Left renal pelvis (tissue), 4 donors: ENCODE measurements around the gene TMSB10. TPM values are rescaled to one million over a fixed set of nuclear protein-coding genes. Genes with fewer than 3 reads are reported as not detected.
"Not testable (repeated sequence)": the region's sequence is repeated elsewhere in the genome, so short reads cannot be mapped to it uniquely, and the experiment has no call there.

ENCODE experiments used
- DNase-seq, 4 donors: peaks; one replicate each; pipeline ENCODE4 v3.0.0-alpha.2; 2013; ENCODE audit warnings: low read depth in 4 of 4, low spot score in 3 of 4
- polyA plus RNA-seq, 4 donors: library from polyadenylated mRNA; unstranded; fragments of 120-200 nt; gene quantifications; one replicate each; pipeline ENCODE4 v1.2.1, GENCODE V29; 2013; ENCODE audit not compliant: insufficient read length in 4 of 4

Gene TMSB10
- polyA plus RNA-seq, 4 donors, result 1,416 to 1,653 (median 1,568) TPM

GRCh38 chr2:84925724-84926376 lies 20.4 kb downstream of the TMSB10 start:
- peak; percentile 78 to 84 (median 82) for DNase-seq

GRCh38 chr2:84927275-84927627 lies 21.8 kb downstream of the TMSB10 start:
- DNase-seq, result no peak

- DNase-seq, result no peak
These were observed 25.9 kb downstream of the TMSB10 start for GRCh38 chr2:84931384-84931821.

- no peak for DNase-seq
These were observed 32.9 kb downstream of the TMSB10 start for GRCh38 chr2:84938194-84938879.

- DNase-seq, result no peak
These were observed 34.1 kb downstream of the TMSB10 start for GRCh38 chr2:84939426-84940087.

GRCh38 chr2:84940088-84940470 lies 34.6 kb downstream of the TMSB10 start:
- no peak for DNase-seq

- no peak for DNase-seq
These were observed 35.5 kb downstream of the TMSB10 start for GRCh38 chr2:84940831-84941412.

GRCh38 chr2:84942166-84942565 lies 36.7 kb downstream of the TMSB10 start:
- DNase-seq, result no peak

- no peak for DNase-seq
These were observed 37.5 kb downstream of the TMSB10 start for GRCh38 chr2:84942964-84943421.

- DNase-seq, result no peak
These were observed 38.9 kb downstream of the TMSB10 start for GRCh38 chr2:84944295-84944909.

- DNase-seq, result not testable (repeated sequence)
These were observed 40.4 kb downstream of the TMSB10 start for GRCh38 chr2:84945838-84946203.

- DNase-seq, result no peak
These were observed 41.0 kb downstream of the TMSB10 start for GRCh38 chr2:84946204-84947009.

- no peak for DNase-seq
These were observed 41.6 kb downstream of the TMSB10 start for GRCh38 chr2:84947010-84947593.

- no peak for DNase-seq
These were observed 48.1 kb downstream of the TMSB10 start for GRCh38 chr2:84953535-84953934.

- DNase-seq, result no peak
These were observed 48.9 kb downstream of the TMSB10 start for GRCh38 chr2:84954329-84954728.

Other genes starting within 250 kb of the TMSB10 start
- under 1 TPM; 0.32 to 0.70 (median 0.59) TPM for gene TRABD2A, start 24.6 kb upstream of the TMSB10 start, polyA plus RNA-seq
- gene KCMF1, start 65.5 kb downstream of the TMSB10 start, polyA plus RNA-seq, result 10 to 100 TPM; 40.7 to 57.6 (median 53.3) TPM
- 10 to 100 TPM; 46.8 to 61.0 (median 56.5) TPM for gene TCF7L1, start 227.7 kb downstream of the TMSB10 start, polyA plus RNA-seq